SK-N-MC (cell line): ENCODE data around the gene LRP10.
A peak's percentile ranks its signal among the peaks of the same experiment; 100 is the strongest.

Experiments
- DNase-seq: peaks from one replicate; pipeline ENCODE4 v3.0.0-alpha.2; 2011; ENCODE audit warnings: low read depth, low spot score
- H3K27ac ChIP-seq: fragments of 200-600 bp; sonication (generic); 2 replicates; pipeline ENCODE4 v1.5.1; 2016; ENCODE audit warnings: mixed run types
- H3K36me3 ChIP-seq: fragments of 200-600 bp; sonication (generic); 2 replicates; pipeline ENCODE4 v1.6.1; 2017; ENCODE audit warnings: antibody characterized with exemption, low read length, mixed read lengths; ENCODE audit not compliant: insufficient read depth
- H3K4me3 ChIP-seq: fragments of 200-600 bp; sonication (generic); 2 replicates; pipeline ENCODE4 v1.5.1; 2016
- H3K9ac ChIP-seq: fragments of 200-600 bp; sonication (generic); 2 replicates; pipeline ENCODE4 v1.8.0; 2017; ENCODE audit warnings: mixed run types, mixed read lengths; ENCODE audit not compliant: insufficient read length
- H3K9me3 ChIP-seq: fragments of 200-600 bp; sonication (generic); 2 replicates; pipeline ENCODE4 v1.6.1; 2017; ENCODE audit warnings: low read depth, mild to moderate bottlenecking, antibody characterized with exemption, low read length, moderate library complexity, mixed read lengths
- EZH2 ChIP-seq: fragments of 200-600 bp; sonication (generic); IDR thresholded peaks from one replicate; pipeline ENCODE4 v1.6.1; 2017; ENCODE audit warnings: antibody characterized with exemption
- FOXP2 ChIP-seq: optimal IDR thresholded peaks from 2 replicates; pipeline ENCODE3; 2011; ENCODE audit warnings: mild to moderate bottlenecking, moderate library complexity; ENCODE audit not compliant: insufficient read depth; ENCODE audit errors: extremely low read length, control extremely low read depth
- POLR2AphosphoS5 ChIP-seq: IDR thresholded peaks from 2 replicates; pipeline ENCODE4 v1.6.1; 2012; ENCODE audit warnings: mild to moderate bottlenecking, low read depth, low read length, borderline replicate concordance

Gene LRP10

GRCh38 chr14:22835505-22835904 is 36.0 kb upstream of the LRP10 start:
- Histone ChIP-seq H3K9ac (no peak overlapping the region), H3K36me3 (peaks cover 31% of the 10 kb centered on the region), H3K4me3 (no peak overlapping the region), H3K27ac (peak overlapping the region; percentile 92), H3K9me3 (no peaks in the 10 kb centered on the region)
- no peak for TF ChIP-seq POLR2AphosphoS5
- no peak for TF ChIP-seq FOXP2
- TF ChIP-seq EZH2 = no peak
- DNase-seq = no peak

GRCh38 chr14:22836301-22837113 is 35.0 kb upstream of the LRP10 start, which contains the start of gene MMP14:
TSS of gene MMP14 (plus strand) at chr14:22836585. CDS start at chr14:22836818, 233 bp downstream.
- peak within 1 kb of the TSS; percentile 94 for H3K9ac ChIP-seq
- H3K9me3 ChIP-seq = no peaks in the 10 kb centered on the region
- H3K4me3 ChIP-seq = peak within 1 kb of the TSS; percentile 92
- TF ChIP-seq POLR2AphosphoS5 (peak; percentile 82), FOXP2 (no peak), EZH2 (no peak)
- H3K36me3 ChIP-seq = peaks cover 31% of the 10 kb centered on the region
- no peak for DNase-seq
- H3K27ac ChIP-seq = peak within 1 kb of the TSS; percentile 92

- no peaks in the 10 kb centered on the region for H3K9me3 ChIP-seq
- peak overlapping the region; percentile 94 for H3K9ac ChIP-seq
- no peak for DNase-seq
- H3K36me3 ChIP-seq = peaks cover 36% of the 10 kb centered on the region; the same call in 1 of the 2 replicates
- peak overlapping the region; percentile 92 for H3K27ac ChIP-seq
- TF ChIP-seq FOXP2 = no peak
- no peak; the same call in 1 of the 2 replicates for TF ChIP-seq POLR2AphosphoS5
- TF ChIP-seq EZH2 = no peak
- H3K4me3 ChIP-seq = peak overlapping the region; percentile 92
Observed at GRCh38 chr14:22837114-22837749, 34.3 kb upstream of the LRP10 start.

- DNase-seq = no peak
- H3K9me3 ChIP-seq = no peaks in the 10 kb centered on the region
Observed at GRCh38 chr14:22837750-22838538, 33.6 kb upstream of the LRP10 start.

GRCh38 chr14:22838631-22839041 is 32.9 kb upstream of the LRP10 start:
- Histone ChIP-seq H3K9me3 (no peaks in the 10 kb centered on the region), H3K36me3 (peaks cover 47% of the 10 kb centered on the region), H3K4me3 (peak overlapping the region; percentile 92), H3K27ac (no peak overlapping the region; the same call in 1 of the 2 replicates), H3K9ac (peak overlapping the region; percentile 25)
- no peak for DNase-seq
- TF ChIP-seq FOXP2 = no peak
- no peak for TF ChIP-seq POLR2AphosphoS5
- TF ChIP-seq EZH2 = no peak

More at GRCh38 chr14:22837750-22838538, 33.6 kb upstream of the LRP10 start:
- peak overlapping the region; percentile 92 for H3K27ac ChIP-seq
- peak overlapping the region; percentile 94 for H3K9ac ChIP-seq
- H3K4me3 ChIP-seq = peak overlapping the region; percentile 92
- TF ChIP-seq EZH2 (no peak), POLR2AphosphoS5 (no peak), FOXP2 (no peak)
- H3K36me3 ChIP-seq = peaks cover 43% of the 10 kb centered on the region

DNA sequence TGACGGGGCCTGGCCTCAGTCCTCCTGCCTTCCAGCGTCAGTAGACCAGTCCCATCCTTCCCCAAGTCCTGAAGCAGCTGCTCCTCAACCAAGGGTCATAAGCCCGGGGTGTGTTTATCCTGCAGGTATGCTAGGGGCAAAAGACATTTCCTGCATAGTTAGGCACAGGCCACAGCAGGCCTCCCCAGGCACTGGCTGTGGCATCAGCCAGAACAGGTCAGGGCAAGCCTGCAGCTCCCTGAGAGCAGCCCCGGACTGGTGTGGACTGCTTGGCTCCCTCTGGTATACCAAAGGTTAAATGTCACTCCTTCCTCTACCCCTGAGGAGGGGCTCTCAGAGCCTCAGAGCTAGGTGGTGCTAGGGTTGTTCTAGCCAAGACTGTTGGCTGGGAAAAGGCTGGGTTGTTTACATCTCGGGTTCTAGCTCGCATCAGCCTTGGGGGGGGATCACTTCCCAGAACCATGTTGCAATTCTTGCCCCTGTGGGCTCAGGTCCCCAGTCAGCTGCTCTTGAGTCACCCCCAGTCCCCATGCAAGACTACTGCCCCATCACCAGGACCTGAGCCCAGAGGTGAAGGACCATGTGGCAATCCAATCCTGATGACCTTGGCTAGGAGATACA is 32.3 kb upstream of the LRP10 start:
- Histone ChIP-seq H3K36me3 (peaks cover 44% of the 10 kb centered on the region), H3K9me3 (no peaks in the 10 kb centered on the region), H3K4me3 (no peak overlapping the region; the same call in 1 of the 2 replicates), H3K9ac (no peak overlapping the region), H3K27ac (no peak overlapping the region; the same call in 1 of the 2 replicates)
- DNase-seq = no peak
- TF ChIP-seq POLR2AphosphoS5 = no peak
- no peak for TF ChIP-seq FOXP2
- no peak for TF ChIP-seq EZH2

DNA sequence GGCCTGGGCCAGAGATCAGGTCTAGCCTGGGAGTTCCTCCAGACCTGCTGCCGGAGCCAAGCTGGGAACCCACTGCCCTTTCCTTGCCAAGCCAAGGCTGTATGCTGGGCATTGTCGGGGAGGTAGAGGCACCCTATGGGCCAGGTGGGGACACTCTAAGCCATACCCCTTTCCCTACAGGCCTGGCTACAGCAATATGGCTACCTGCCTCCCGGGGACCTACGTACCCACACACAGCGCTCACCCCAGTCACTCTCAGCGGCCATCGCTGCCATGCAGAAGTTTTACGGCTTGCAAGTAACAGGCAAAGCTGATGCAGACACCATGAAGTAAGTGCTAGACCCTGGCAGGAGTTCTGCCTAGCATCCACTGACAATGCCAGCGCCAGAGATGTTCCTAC is 30.2 kb upstream of the LRP10 start:
- H3K27ac ChIP-seq = no peak overlapping the region
- H3K4me3 ChIP-seq = no peak overlapping the region
- H3K9me3 ChIP-seq = no peaks in the 10 kb centered on the region
- TF ChIP-seq POLR2AphosphoS5 (no peak), EZH2 (no peak), FOXP2 (no peak)
- no peak for DNase-seq
- peaks cover 58% of the 10 kb centered on the region for H3K36me3 ChIP-seq
- H3K9ac ChIP-seq = no peak overlapping the region
